HL-60 (cell line): ENCODE measurements around the gene ZC3H10.

Experiments
- DNase-seq, 2 experiments: peaks; one replicate each; pipeline ENCODE4 v3.0.0-alpha.2; 2010 to 2020; ENCODE audit warnings: low read depth in 1 of 2, low spot score in 1 of 2
- H3K27ac ChIP-seq: fragments of 250-450 bp; sonication (Bioruptor Pico); replicated peaks from 2 replicates; pipeline ENCODE4 v1.5.1; 2020; ENCODE audit warnings: mild to moderate bottlenecking, moderate library complexity
- H3K27me3 ChIP-seq: fragments of 250-450 bp; sonication (Bioruptor Pico); 2 replicates; pipeline ENCODE4 v1.5.1; 2021; ENCODE audit warnings: mild to moderate bottlenecking, moderate library complexity; ENCODE audit not compliant: insufficient read depth, poor library complexity, severe bottlenecking
- H3K4me3 ChIP-seq: replicated peaks from 2 replicates; pipeline ENCODE4 v1.5.1; 2011; ENCODE audit warnings: mild to moderate bottlenecking, control low read depth, low read length; ENCODE audit not compliant: insufficient read depth
- GABPA ChIP-seq: IDR thresholded peaks from 2 replicates; pipeline ENCODE4 v1.6.1; 2012; ENCODE audit warnings: low read depth
- POLR2AphosphoS5 ChIP-seq: IDR thresholded peaks from 2 replicates; pipeline ENCODE4 v1.6.1; 2012; ENCODE audit warnings: low read depth
- SPI1 ChIP-seq: IDR thresholded peaks from 2 replicates; pipeline ENCODE4 v1.6.1; 2012; ENCODE audit warnings: low read depth, mild to moderate bottlenecking, borderline replicate concordance
- TF ChIP-seq, protein P1 (sequence below): IDR thresholded peaks from 2 replicates; pipeline ENCODE4 v1.6.1; 2012; ENCODE audit warnings: low read depth; ENCODE audit not compliant: insufficient replicate concordance
- TF ChIP-seq, protein P2 (sequence below): IDR thresholded peaks from one replicate; pipeline ENCODE4 v1.5.1; 2011; ENCODE audit warnings: low read length, control low read depth, inconsistent platforms; ENCODE audit not compliant: insufficient read depth

The ZC3H10 gene

DNA sequence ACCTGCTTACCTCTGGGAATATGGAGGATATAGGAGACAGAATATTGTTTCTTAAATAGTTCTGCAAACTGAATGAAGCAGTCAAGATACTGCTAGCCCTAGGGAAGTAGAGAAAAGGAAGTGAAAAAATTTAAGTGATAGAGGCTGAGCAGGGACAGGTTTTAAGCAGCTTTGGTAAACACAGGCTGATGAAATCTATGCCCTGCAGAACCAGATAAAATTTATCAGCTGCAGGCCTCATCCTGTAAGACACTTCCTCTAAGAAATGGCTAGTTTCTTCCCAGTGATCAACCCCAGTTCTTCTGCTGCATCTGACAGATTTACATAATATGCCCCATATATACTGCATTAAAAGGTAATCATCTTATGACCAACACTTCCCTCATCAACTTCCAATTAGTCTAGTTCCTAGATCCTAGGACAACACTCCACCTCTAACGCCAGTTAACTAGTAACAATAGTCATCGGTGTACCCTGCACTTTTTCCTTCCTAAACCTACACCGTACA lies 8.7 kb downstream of the ZC3H10 start:
- H3K27me3 ChIP-seq, result no peaks in the 10 kb centered on the region
- H3K27ac ChIP-seq, result peak overlapping the region; percentile 81
- H3K4me3 ChIP-seq, result no peak overlapping the region
- TF ChIP-seq SPI1 (peak; percentile 92), POLR2AphosphoS5 (peak; percentile 54)
- TF ChIP-seq, protein P1, sequence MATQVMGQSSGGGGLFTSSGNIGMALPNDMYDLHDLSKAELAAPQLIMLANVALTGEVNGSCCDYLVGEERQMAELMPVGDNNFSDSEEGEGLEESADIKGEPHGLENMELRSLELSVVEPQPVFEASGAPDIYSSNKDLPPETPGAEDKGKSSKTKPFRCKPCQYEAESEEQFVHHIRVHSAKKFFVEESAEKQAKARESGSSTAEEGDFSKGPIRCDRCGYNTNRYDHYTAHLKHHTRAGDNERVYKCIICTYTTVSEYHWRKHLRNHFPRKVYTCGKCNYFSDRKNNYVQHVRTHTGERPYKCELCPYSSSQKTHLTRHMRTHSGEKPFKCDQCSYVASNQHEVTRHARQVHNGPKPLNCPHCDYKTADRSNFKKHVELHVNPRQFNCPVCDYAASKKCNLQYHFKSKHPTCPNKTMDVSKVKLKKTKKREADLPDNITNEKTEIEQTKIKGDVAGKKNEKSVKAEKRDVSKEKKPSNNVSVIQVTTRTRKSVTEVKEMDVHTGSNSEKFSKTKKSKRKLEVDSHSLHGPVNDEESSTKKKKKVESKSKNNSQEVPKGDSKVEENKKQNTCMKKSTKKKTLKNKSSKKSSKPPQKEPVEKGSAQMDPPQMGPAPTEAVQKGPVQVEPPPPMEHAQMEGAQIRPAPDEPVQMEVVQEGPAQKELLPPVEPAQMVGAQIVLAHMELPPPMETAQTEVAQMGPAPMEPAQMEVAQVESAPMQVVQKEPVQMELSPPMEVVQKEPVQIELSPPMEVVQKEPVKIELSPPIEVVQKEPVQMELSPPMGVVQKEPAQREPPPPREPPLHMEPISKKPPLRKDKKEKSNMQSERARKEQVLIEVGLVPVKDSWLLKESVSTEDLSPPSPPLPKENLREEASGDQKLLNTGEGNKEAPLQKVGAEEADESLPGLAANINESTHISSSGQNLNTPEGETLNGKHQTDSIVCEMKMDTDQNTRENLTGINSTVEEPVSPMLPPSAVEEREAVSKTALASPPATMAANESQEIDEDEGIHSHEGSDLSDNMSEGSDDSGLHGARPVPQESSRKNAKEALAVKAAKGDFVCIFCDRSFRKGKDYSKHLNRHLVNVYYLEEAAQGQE, result no peak
- DNase-seq, result peak; percentile 77 to 78

DNA sequence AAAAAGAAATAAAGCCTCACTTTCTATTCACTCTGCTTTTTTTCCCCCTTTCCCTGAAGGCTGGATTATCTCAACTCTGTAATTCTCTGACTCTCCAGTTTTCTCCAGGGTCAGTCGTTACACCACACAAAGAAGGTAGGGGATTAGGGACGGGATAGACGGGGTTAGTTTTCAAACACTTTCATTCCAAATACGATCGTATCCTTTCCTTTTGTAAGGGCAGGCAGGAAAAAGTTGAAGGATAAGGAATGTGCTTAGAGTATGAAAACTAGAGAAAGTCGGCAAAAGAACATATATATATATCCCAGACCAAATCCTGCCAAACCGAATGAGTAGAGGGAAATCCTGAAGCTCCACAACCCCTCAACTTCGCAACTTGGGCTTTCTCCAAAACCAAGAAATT lies 9.4 kb downstream of the ZC3H10 start:
- H3K27me3 ChIP-seq, result no peaks in the 10 kb centered on the region
- TF ChIP-seq POLR2AphosphoS5 (no peak), SPI1 (no peak), GABPA (no peak)
- TF ChIP-seq, protein P1, result no peak
- TF ChIP-seq, protein P2, sequence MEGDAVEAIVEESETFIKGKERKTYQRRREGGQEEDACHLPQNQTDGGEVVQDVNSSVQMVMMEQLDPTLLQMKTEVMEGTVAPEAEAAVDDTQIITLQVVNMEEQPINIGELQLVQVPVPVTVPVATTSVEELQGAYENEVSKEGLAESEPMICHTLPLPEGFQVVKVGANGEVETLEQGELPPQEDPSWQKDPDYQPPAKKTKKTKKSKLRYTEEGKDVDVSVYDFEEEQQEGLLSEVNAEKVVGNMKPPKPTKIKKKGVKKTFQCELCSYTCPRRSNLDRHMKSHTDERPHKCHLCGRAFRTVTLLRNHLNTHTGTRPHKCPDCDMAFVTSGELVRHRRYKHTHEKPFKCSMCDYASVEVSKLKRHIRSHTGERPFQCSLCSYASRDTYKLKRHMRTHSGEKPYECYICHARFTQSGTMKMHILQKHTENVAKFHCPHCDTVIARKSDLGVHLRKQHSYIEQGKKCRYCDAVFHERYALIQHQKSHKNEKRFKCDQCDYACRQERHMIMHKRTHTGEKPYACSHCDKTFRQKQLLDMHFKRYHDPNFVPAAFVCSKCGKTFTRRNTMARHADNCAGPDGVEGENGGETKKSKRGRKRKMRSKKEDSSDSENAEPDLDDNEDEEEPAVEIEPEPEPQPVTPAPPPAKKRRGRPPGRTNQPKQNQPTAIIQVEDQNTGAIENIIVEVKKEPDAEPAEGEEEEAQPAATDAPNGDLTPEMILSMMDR, result no peak
- H3K4me3 ChIP-seq, result peak overlapping the region; percentile 12; the same call in 1 of the 2 replicates
- DNase-seq, result no peak
- H3K27ac ChIP-seq, result peak overlapping the region; percentile 81

DNA sequence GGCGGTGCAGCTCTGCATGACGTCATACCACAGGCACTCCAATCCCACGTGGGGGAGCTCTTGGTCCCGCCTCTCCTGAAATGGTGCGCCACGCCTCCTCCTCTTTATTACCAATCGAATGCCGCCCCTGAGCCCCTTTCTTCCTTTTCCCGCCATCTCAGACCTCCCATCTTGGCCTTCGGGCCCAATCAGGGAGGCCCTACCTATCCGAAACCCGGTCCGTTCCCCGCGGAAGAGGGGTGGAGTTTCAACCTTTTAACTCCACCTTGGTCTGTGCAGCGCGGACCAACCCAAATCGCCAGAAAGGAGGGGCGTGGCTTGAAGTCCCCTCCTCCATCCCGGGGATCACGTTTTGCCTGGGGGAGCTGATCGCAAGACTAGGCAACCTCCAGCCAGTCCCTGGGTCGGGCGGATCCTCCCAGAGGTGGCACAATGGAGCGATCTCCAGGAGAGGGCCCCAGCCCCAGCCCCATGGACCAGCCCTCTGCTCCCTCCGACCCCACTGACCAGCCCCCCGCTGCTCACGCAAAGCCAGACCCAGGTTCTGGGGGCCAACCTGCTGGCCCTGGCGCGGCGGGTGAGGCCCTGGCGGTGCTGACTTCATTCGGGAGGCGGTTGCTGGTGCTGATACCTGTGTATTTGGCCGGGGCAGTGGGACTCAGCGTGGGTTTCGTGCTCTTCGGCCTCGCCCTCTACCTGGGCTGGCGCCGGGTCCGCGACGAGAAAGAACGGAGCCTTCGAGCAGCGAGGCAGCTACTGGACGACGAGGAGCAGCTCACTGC lies 10.0 kb downstream of the ZC3H10 start, which contains the start of gene ESYT1:
ESYT1 (plus strand) TSS at position 380 of the 782 bp plus-strand sequence; CDS start at position 433, 53 bp downstream.
- TF ChIP-seq, protein P2, result no peak
- no peak for TF ChIP-seq GABPA
- TF ChIP-seq SPI1, result no peak; the same call in 1 of the 2 replicates
- TF ChIP-seq, protein P1, result no peak
- TF ChIP-seq POLR2AphosphoS5, result peak; percentile 71; the same call in 1 of the 2 replicates

More for the DNA sequence above, 10.0 kb downstream of the ZC3H10 start, which contains the start of gene ESYT1:
- Histone ChIP-seq H3K27me3 (no peaks in the 10 kb centered on the region), H3K4me3 (peak within 1 kb of the TSS; percentile 83), H3K27ac (peak within 1 kb of the TSS; percentile 81)
- peak; percentile 100 for DNase-seq
